Measurements from ENCODE around the gene FOXA1. TPM values are rescaled to one million over a fixed set of nuclear protein-coding genes. Genes with fewer than 3 reads are reported as not detected.
A peak's percentile ranks its signal among the peaks of the same experiment; 100 is the strongest.

The FOXA1 gene
- total RNA-seq, 3 donors from 2014 or later (not counting 1 experiment from before 2014, with no cell fraction given) = not detected

DNA sequence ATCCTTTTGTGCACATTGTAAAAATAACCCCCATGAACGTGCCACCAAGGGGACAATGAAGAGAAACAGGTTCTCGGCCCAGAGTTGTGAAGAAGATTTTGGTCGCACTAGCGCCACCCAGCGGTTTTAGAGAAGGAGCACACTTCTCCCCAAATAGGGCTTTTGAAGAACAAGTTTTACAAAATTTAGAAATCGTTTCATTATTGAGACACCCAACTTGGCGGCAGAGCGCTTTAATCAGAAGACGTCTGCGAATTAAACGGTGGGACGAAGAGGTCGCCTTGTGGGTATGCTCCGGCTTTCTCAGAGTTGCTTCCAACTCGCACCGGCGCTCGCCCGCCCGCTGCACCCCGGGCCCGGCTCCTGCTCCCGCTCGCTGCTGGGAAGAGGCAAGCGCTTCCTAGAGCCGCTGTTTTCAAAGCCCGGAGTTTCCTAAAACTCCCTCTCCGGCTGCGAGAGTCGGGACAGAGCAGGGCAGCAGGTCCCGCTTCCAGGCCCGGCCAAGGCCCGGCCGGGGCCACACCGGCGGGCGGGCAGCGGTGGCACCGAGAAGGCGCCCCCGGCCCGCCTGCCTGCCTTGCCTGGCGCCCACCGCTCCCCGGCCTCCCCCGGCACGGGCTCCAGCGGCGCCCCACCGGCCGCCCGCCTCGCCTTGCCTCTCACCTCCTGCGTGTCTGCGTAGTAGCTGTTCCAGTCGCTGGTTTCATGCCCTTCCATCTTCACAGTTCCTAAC lies 645 bp downstream of the FOXA1 start:
- peaks cover 55 to 64% of the 10 kb centered on the region in 2 donors for H3K27me3 Mint-ChIP-seq (ENCODE audit: low read depth in 2 of 2)
- Histone ChIP-seq H3K4me3 (ENCODE audit: low read length) (no peak overlapping the region), H3K27ac (ENCODE audit: low read length) (no peak overlapping the region), H3K36me3 (ENCODE audit: control insufficient read depth, insufficient read depth, low read length) (no peaks in the 10 kb centered on the region), H3K27me3 (ENCODE audit: control insufficient read depth, insufficient read depth, low read length) (peaks cover 70% of the 10 kb centered on the region), H3K9me3 (ENCODE audit: control insufficient read depth, insufficient read depth, low read length) (peaks cover 22% of the 10 kb centered on the region), H3K4me1 (ENCODE audit: control insufficient read depth, insufficient read depth, low read length) (peaks cover 22% of the 10 kb centered on the region)
- peaks cover 0 to 12% of the 10 kb centered on the region in 2 donors for H3K4me1 Mint-ChIP-seq
- no peak overlapping the region for H3K27ac Mint-ChIP-seq
- ATAC-seq (no peak), DNase-seq (peak in 1 of 2 donors; percentile 30)
- TF ChIP-seq, protein P1, sequence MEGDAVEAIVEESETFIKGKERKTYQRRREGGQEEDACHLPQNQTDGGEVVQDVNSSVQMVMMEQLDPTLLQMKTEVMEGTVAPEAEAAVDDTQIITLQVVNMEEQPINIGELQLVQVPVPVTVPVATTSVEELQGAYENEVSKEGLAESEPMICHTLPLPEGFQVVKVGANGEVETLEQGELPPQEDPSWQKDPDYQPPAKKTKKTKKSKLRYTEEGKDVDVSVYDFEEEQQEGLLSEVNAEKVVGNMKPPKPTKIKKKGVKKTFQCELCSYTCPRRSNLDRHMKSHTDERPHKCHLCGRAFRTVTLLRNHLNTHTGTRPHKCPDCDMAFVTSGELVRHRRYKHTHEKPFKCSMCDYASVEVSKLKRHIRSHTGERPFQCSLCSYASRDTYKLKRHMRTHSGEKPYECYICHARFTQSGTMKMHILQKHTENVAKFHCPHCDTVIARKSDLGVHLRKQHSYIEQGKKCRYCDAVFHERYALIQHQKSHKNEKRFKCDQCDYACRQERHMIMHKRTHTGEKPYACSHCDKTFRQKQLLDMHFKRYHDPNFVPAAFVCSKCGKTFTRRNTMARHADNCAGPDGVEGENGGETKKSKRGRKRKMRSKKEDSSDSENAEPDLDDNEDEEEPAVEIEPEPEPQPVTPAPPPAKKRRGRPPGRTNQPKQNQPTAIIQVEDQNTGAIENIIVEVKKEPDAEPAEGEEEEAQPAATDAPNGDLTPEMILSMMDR (IDR thresholded peaks at IDR 0.05) = no peak
- H3K9me3 Mint-ChIP-seq = peaks cover 0 to 1% of the 10 kb centered on the region in 2 donors
- peak overlapping the region; percentile 55 for H3K4me3 Mint-ChIP-seq
- intact Hi-C loops (cut with micrococcal nuclease) = no loop called here
- peaks cover 24% of the 10 kb centered on the region for H3K36me3 Mint-ChIP-seq
- 4% methylated on average over 56 of the region's 56 CpGs for WGBS (ENCODE audit: insufficient coverage)

DNA sequence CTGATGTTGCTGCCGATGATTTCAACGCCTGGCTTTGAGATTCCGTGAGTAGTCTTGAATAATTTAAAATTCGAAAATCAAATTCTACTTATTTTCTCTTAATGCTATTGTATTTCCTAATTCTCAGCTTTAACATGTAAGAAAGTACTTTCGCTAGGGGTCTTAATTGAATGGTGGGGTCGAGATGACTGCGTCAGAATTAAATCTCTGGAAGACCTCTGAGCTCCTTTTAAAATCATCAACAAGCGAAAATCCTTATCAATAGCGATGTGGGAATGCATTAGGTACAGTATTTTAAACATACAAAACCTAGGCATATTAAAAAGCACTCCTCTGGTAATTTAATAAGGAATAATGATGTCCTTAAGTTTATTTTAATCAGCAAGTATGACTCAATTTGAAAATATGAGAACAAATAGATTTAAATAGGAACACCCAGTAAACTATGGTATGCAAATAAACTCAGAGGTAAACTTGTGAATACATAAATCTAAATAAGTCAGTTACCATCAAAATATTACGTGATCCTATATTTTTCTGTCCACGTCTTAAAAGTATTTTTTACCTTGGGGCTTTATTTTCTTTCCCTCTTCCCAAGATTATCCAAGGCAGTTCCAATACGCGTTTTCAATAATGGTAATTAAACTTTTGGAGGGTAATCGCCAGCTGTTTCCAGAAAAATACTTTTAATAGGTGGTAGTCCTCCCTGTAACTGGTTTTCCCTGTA lies 1.4 kb downstream of the FOXA1 start:
- Mint-ChIP-seq H3K36me3 (peaks cover 30% of the 10 kb centered on the region), H3K4me1 (peaks cover 0 to 5% of the 10 kb centered on the region in 2 donors), H3K9me3 (peaks cover 0 to 3% of the 10 kb centered on the region in 2 donors), H3K27ac (no peak overlapping the region), H3K27me3 (ENCODE audit: low read depth in 2 of 2) (peaks cover 55 to 64% of the 10 kb centered on the region in 2 donors), H3K4me3 (peak overlapping the region; percentile 55)
- TF ChIP-seq, protein P1 (IDR thresholded peaks at IDR 0.05) = no peak
- Histone ChIP-seq H3K9me3 (ENCODE audit: control insufficient read depth, insufficient read depth, low read length) (peaks cover 16% of the 10 kb centered on the region), H3K27ac (ENCODE audit: low read length) (no peak overlapping the region), H3K4me1 (ENCODE audit: control insufficient read depth, insufficient read depth, low read length) (peaks cover 18% of the 10 kb centered on the region), H3K36me3 (ENCODE audit: control insufficient read depth, insufficient read depth, low read length) (no peaks in the 10 kb centered on the region), H3K27me3 (ENCODE audit: control insufficient read depth, insufficient read depth, low read length) (peaks cover 63% of the 10 kb centered on the region), H3K4me3 (ENCODE audit: low read length) (no peak overlapping the region)
- intact Hi-C loops (cut with micrococcal nuclease) = no loop called here
- 0% methylated on average over 1 of the region's 14 CpGs for WGBS (ENCODE audit: insufficient coverage)
- DNase-seq = no peak
- no peak for ATAC-seq

DNA sequence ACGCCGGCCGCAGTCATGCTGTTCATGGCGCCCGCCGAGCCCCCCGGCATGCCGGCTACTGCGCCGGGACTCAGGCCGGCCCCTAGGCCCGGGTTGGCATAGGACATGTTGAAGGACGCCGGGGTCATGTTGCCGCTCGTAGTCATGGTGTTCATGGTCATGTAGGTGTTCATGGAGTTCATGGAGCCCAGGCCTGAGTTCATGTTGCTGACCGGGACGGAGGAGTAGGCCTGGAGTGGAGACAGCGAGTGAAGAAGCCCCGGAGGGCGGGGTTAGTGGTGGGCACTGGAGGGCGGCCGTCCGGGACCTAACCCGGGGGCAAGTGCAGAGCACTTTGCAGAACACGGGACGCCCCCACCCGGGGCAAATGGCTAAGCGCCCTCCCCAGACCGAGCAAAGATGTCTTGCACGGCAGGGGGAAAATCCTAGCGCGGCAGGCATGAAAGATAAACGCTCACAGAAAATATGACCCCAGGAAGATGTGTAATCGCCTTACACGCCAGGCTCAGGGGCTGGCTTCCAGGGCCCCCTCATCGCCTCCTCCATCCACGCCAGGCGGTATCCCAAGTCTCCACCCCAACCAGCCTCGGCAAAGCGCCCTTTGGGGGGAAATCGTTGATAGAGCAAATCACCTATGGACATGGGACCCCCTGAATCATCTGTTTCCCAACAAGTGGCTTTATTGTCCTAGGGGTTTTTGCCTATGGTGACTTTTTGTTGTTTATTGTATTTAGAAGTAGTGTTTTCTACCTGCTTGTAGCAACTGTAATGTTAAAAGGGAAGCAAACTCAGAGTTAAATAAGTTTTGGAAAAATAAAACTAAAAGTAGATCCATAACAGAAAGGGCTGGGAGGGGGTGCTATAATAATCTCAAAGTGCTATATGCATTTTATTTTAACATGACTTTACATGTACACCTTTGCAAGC lies 2.3 kb downstream of the FOXA1 start:
- H3K4me1 Mint-ChIP-seq = peaks cover 0 to 5% of the 10 kb centered on the region in 2 donors
- Histone ChIP-seq H3K27me3 (ENCODE audit: control insufficient read depth, insufficient read depth, low read length) (peaks cover 61% of the 10 kb centered on the region), H3K36me3 (ENCODE audit: control insufficient read depth, insufficient read depth, low read length) (no peaks in the 10 kb centered on the region), H3K4me1 (ENCODE audit: control insufficient read depth, insufficient read depth, low read length) (peaks cover 13% of the 10 kb centered on the region), H3K9me3 (ENCODE audit: control insufficient read depth, insufficient read depth, low read length) (peaks cover 13% of the 10 kb centered on the region), H3K4me3 (ENCODE audit: low read length) (no peak overlapping the region), H3K27ac (ENCODE audit: low read length) (no peak overlapping the region)
- peaks cover 54 to 71% of the 10 kb centered on the region in 2 donors for H3K27me3 Mint-ChIP-seq (ENCODE audit: low read depth in 2 of 2)
- no peak overlapping the region for H3K4me3 Mint-ChIP-seq
- peaks cover 30% of the 10 kb centered on the region for H3K36me3 Mint-ChIP-seq
- TF ChIP-seq, protein P1 (IDR thresholded peaks at IDR 0.05) = no peak
- intact Hi-C loops (cut with micrococcal nuclease) = no loop called here
- H3K9me3 Mint-ChIP-seq = peaks cover 0 to 3% of the 10 kb centered on the region in 2 donors
- no peak for ATAC-seq
- DNase-seq = no peak
- no peak overlapping the region for H3K27ac Mint-ChIP-seq
- WGBS (ENCODE audit: insufficient coverage) = 17% methylated on average over 41 of the region's 42 CpGs
